ENCODE data around the gene ALS2CL. TPM values are rescaled to one million over a fixed set of nuclear protein-coding genes. Genes with fewer than 3 reads are reported as not detected.
"Not testable (repeated sequence)": the region's sequence is repeated elsewhere in the genome, so short reads cannot be mapped to it uniquely, and the experiment has no call there.

The ALS2CL gene
- polyA plus RNA-seq (2013, experiment 1 of 2) = 0.55 TPM
- 0.40 TPM for polyA plus RNA-seq (2013, experiment 2 of 2)

- Histone ChIP-seq H3K36me3 (ENCODE audit: control insufficient read depth in 1 of 2, insufficient read depth in 2 of 2, low read depth in 1 of 2, low read length in 2 of 2) (no peaks in the 10 kb centered on the region), H3K9ac (ENCODE audit: low read length) (peak within 1 kb of the TSS; percentile 75), H4K8ac (ENCODE audit: low read length) (peak within 1 kb of the TSS; percentile 79), H2BK15ac (ENCODE audit: low read depth, poor library complexity, severe bottlenecking) (peak within 1 kb of the TSS; percentile 26), H3K4me1 (ENCODE audit: control insufficient read depth, insufficient read depth, low read depth, low read length) (peaks cover 33% of the 10 kb centered on the region), H2BK120ac (ENCODE audit: low read depth, low read length) (no peak within 1 kb of the TSS), H2AK5ac (ENCODE audit: low read length, severe bottlenecking) (no peak within 1 kb of the TSS), H3K4ac (ENCODE audit: low read depth in 1 of 2, low read length in 2 of 2) (no peak within 1 kb of the TSS), H3K4me3 (ENCODE audit: insufficient read depth in 1 of 2, low read depth in 1 of 2, low read length in 2 of 2) (peak within 1 kb of the TSS; percentile 55 to 80), H3K18ac (ENCODE audit: low read depth in 1 of 2, low read length in 2 of 2) (peak within 1 kb of the TSS in 1 of 2 experiments; percentile 67), H3K27me3 (ENCODE audit: control insufficient read depth in 1 of 2, insufficient read depth in 1 of 2, low read length in 2 of 2) (peaks cover 8 to 33% of the 10 kb centered on the region in 2 experiments), H2BK5ac (ENCODE audit: low read depth, low read length, poor library complexity, severe bottlenecking) (no peak within 1 kb of the TSS), H3K4me2 (ENCODE audit: low read length, poor library complexity, severe bottlenecking) (peak within 1 kb of the TSS; percentile 77), H2AFZ (ENCODE audit: low read depth, low read length) (peak within 1 kb of the TSS; percentile 46), H3K27ac (ENCODE audit: low read length, poor library complexity, severe bottlenecking) (no peak within 1 kb of the TSS), H4K91ac (ENCODE audit: low read length) (peak within 1 kb of the TSS; percentile 19), H3K23ac (ENCODE audit: low read length in 2 of 2) (no peak within 1 kb of the TSS), H3K79me1 (replicated peaks; ENCODE audit: low read length, poor library complexity, severe bottlenecking) (no peaks in the 10 kb centered on the region), H3K14ac (ENCODE audit: low read length in 2 of 2) (peak within 1 kb of the TSS in 1 of 2 experiments; percentile 51), H3K9me3 (ENCODE audit: control insufficient read depth, low read length) (no peaks in the 10 kb centered on the region), H2BK12ac (ENCODE audit: low read length in 2 of 2) (no peak within 1 kb of the TSS)
- peak; percentile 57 for DNase-seq
- WGBS = under 1% methylated on average over 47 of the region's 71 CpGs
These were observed at the start of gene ALS2CL for GRCh38 chr3:46693038-46693891. ALS2CL (minus strand) TSS chr3:46693679; CDS start chr3:46689440, 4,239 bp downstream.

GRCh38 chr3:46742992-46743585 lies 49.6 kb upstream of the ALS2CL start:
- DNase-seq = no peak
- no peak overlapping the region for H3K4ac ChIP-seq (ENCODE audit: low read depth in 1 of 2, low read length in 2 of 2)
- no peak overlapping the region for H4K8ac ChIP-seq (ENCODE audit: low read length)
- no peak overlapping the region for H2BK5ac ChIP-seq (ENCODE audit: low read depth, low read length, poor library complexity, severe bottlenecking)
- WGBS = 65% methylated on average over 12 of the region's 12 CpGs
- H3K18ac ChIP-seq (ENCODE audit: low read depth in 1 of 2, low read length in 2 of 2) = no peak overlapping the region
- H2BK12ac ChIP-seq (ENCODE audit: low read length in 2 of 2) = no peak overlapping the region
- H3K36me3 ChIP-seq (ENCODE audit: control insufficient read depth in 1 of 2, insufficient read depth in 2 of 2, low read depth in 1 of 2, low read length in 2 of 2) = no peaks in the 10 kb centered on the region
- H3K4me3 ChIP-seq (ENCODE audit: insufficient read depth in 1 of 2, low read depth in 1 of 2, low read length in 2 of 2) = no peak overlapping the region
- H3K79me1 ChIP-seq (replicated peaks; ENCODE audit: low read length, poor library complexity, severe bottlenecking) = no peaks in the 10 kb centered on the region
- no peaks in the 10 kb centered on the region for H3K4me1 ChIP-seq (ENCODE audit: control insufficient read depth, insufficient read depth, low read depth, low read length)
- H2AK5ac ChIP-seq (ENCODE audit: low read length, severe bottlenecking) = no peak overlapping the region
- H2BK15ac ChIP-seq (ENCODE audit: low read depth, poor library complexity, severe bottlenecking) = no peak overlapping the region
- no peak overlapping the region for H3K9ac ChIP-seq (ENCODE audit: low read length)
- no peak overlapping the region for H4K91ac ChIP-seq (ENCODE audit: low read length)
- H3K27me3 ChIP-seq (ENCODE audit: control insufficient read depth in 1 of 2, insufficient read depth in 1 of 2, low read length in 2 of 2) = peaks cover 5 to 35% of the 10 kb centered on the region in 2 experiments
- no peak overlapping the region for H3K14ac ChIP-seq (ENCODE audit: low read length in 2 of 2)
- no peak overlapping the region for H3K4me2 ChIP-seq (ENCODE audit: low read length, poor library complexity, severe bottlenecking)
- no peak overlapping the region for H3K23ac ChIP-seq (ENCODE audit: low read length in 2 of 2)
- H3K27ac ChIP-seq (ENCODE audit: low read length, poor library complexity, severe bottlenecking) = no peak overlapping the region
- no peaks in the 10 kb centered on the region for H3K9me3 ChIP-seq (ENCODE audit: control insufficient read depth, low read length)
- no peak overlapping the region for H2AFZ ChIP-seq (ENCODE audit: low read depth, low read length)
- H2BK120ac ChIP-seq (ENCODE audit: low read depth, low read length) = no peak overlapping the region

- H2AK5ac ChIP-seq (ENCODE audit: low read length, severe bottlenecking); H3K4me1 ChIP-seq (ENCODE audit: control insufficient read depth, insufficient read depth, low read depth, low read length); H2BK12ac ChIP-seq (ENCODE audit: low read length in 2 of 2); H2BK5ac ChIP-seq (ENCODE audit: low read depth, low read length, poor library complexity, severe bottlenecking); H3K79me1 ChIP-seq (replicated peaks; ENCODE audit: low read length, poor library complexity, severe bottlenecking); H3K4me3 ChIP-seq (ENCODE audit: insufficient read depth in 1 of 2, low read depth in 1 of 2, low read length in 2 of 2); H4K91ac ChIP-seq (ENCODE audit: low read length); H3K36me3 ChIP-seq (ENCODE audit: control insufficient read depth in 1 of 2, insufficient read depth in 2 of 2, low read depth in 1 of 2, low read length in 2 of 2); H3K23ac ChIP-seq (ENCODE audit: low read length in 2 of 2); H3K9ac ChIP-seq (ENCODE audit: low read length); H4K8ac ChIP-seq (ENCODE audit: low read length); H2AFZ ChIP-seq (ENCODE audit: low read depth, low read length); DNase-seq; H2BK15ac ChIP-seq (ENCODE audit: low read depth, poor library complexity, severe bottlenecking); H3K18ac ChIP-seq (ENCODE audit: low read depth in 1 of 2, low read length in 2 of 2); H3K4me2 ChIP-seq (ENCODE audit: low read length, poor library complexity, severe bottlenecking); H3K14ac ChIP-seq (ENCODE audit: low read length in 2 of 2); H3K9me3 ChIP-seq (ENCODE audit: control insufficient read depth, low read length); H3K27ac ChIP-seq (ENCODE audit: low read length, poor library complexity, severe bottlenecking); H3K4ac ChIP-seq (ENCODE audit: low read depth in 1 of 2, low read length in 2 of 2); H2BK120ac ChIP-seq (ENCODE audit: low read depth, low read length): not testable (repeated sequence)
- peaks cover 6 to 45% of the 10 kb centered on the region in 2 experiments for H3K27me3 ChIP-seq (ENCODE audit: control insufficient read depth in 1 of 2, insufficient read depth in 1 of 2, low read length in 2 of 2)
- 93% methylated on average over 3 of the region's 3 CpGs for WGBS
These were observed 46.1 kb upstream of the ALS2CL start for GRCh38 chr3:46739565-46739964.

GRCh38 chr3:46737329-46737731 lies 43.9 kb upstream of the ALS2CL start:
- no peak overlapping the region for H3K4me3 ChIP-seq (ENCODE audit: insufficient read depth in 1 of 2, low read depth in 1 of 2, low read length in 2 of 2)
- no peak overlapping the region for H3K9ac ChIP-seq (ENCODE audit: low read length)
- WGBS = 86% methylated on average over 4 of the region's 4 CpGs

More at GRCh38 chr3:46737329-46737731, 43.9 kb upstream of the ALS2CL start:
- Histone ChIP-seq H3K18ac (ENCODE audit: low read depth in 1 of 2, low read length in 2 of 2) (no peak overlapping the region), H2AFZ (ENCODE audit: low read depth, low read length) (no peak overlapping the region), H2AK5ac (ENCODE audit: low read length, severe bottlenecking) (no peak overlapping the region), H3K27ac (ENCODE audit: low read length, poor library complexity, severe bottlenecking) (no peak overlapping the region), H2BK12ac (ENCODE audit: low read length in 2 of 2) (no peak overlapping the region), H3K23ac (ENCODE audit: low read length in 2 of 2) (no peak overlapping the region), H2BK5ac (ENCODE audit: low read depth, low read length, poor library complexity, severe bottlenecking) (no peak overlapping the region), H3K36me3 (ENCODE audit: control insufficient read depth in 1 of 2, insufficient read depth in 2 of 2, low read depth in 1 of 2, low read length in 2 of 2) (no peaks in the 10 kb centered on the region), H2BK120ac (ENCODE audit: low read depth, low read length) (no peak overlapping the region), H3K14ac (ENCODE audit: low read length in 2 of 2) (peak overlapping the region in 1 of 2 experiments; percentile 18), H2BK15ac (ENCODE audit: low read depth, poor library complexity, severe bottlenecking) (no peak overlapping the region), H3K4me1 (ENCODE audit: control insufficient read depth, insufficient read depth, low read depth, low read length) (no peaks in the 10 kb centered on the region), H3K27me3 (ENCODE audit: control insufficient read depth in 1 of 2, insufficient read depth in 1 of 2, low read length in 2 of 2) (peaks cover 12 to 44% of the 10 kb centered on the region in 2 experiments), H3K9me3 (ENCODE audit: control insufficient read depth, low read length) (no peaks in the 10 kb centered on the region), H3K79me1 (replicated peaks; ENCODE audit: low read length, poor library complexity, severe bottlenecking) (no peaks in the 10 kb centered on the region), H3K4ac (ENCODE audit: low read depth in 1 of 2, low read length in 2 of 2) (no peak overlapping the region), H4K91ac (ENCODE audit: low read length) (no peak overlapping the region), H3K4me2 (ENCODE audit: low read length, poor library complexity, severe bottlenecking) (no peak overlapping the region), H4K8ac (ENCODE audit: low read length) (no peak overlapping the region)
- no peak for DNase-seq
